GM12878 (cell line): Measurements from ENCODE around the gene ARGLU1. TPM values are rescaled to one million over a fixed set of nuclear protein-coding genes. Genes with fewer than 3 reads are reported as not detected.

Experiments
- ATAC-seq: fragments of 200-7000 bp; cut with Tn5 transposase; 3 replicates; pipeline ENCODE4 v1.9.1; 2020; ENCODE audit warnings: mild to moderate bottlenecking, moderate library complexity
- BruUV-seq: library from RNA; stranded (reverse); fragments of 400-500 nt; replicated peaks from 2 replicates; lab custom pipeline; 2021; lab: Mats Ljungman, UMichigan
- CTCF ChIA-PET: fragments of 300-600 bp; sonication (Branson Sonifier 250); formaldehyde crosslinking; extraction: SDS; loops from one replicate; lab custom pipeline; 2021; ENCODE audit warnings: inconsistent platforms; lab: Yijun Ruan, JAX
- POLR2A ChIA-PET: fragments of 350-600 bp; formaldehyde crosslinking; extraction: SDS; loops from one replicate; lab custom pipeline; 2021; ENCODE audit warnings: inconsistent platforms; lab: Charles Lee
- RAD21 ChIA-PET: fragments of 300-600 bp; sonication (Branson Sonifier 250); formaldehyde crosslinking; loops from one replicate; lab custom pipeline; 2023; ENCODE audit warnings: antibody characterized with exemption; ENCODE audit not compliant: unreplicated experiment; lab: Charles Lee
- SMC1A ChIA-PET: fragments of 300-600 bp; sonication (Branson Sonifier 250); formaldehyde crosslinking; loops from one replicate; lab custom pipeline; 2023; ENCODE audit not compliant: unreplicated experiment, uncharacterized antibody; lab: Charles Lee
- DNase-seq: peaks from one replicate; pipeline ENCODE4 v3.0.0-alpha.2; 2011; ENCODE audit warnings: low read depth, low spot score
- FAIRE-seq: peaks from 3 replicates; lab custom pipeline; 2011; peaks lifted over from hg19 to GRCh38; lab: Jason Lieb, UNC
- H2AFZ ChIP-seq: 2 replicates; pipeline ENCODE4 v1.6.0; 2011; ENCODE audit warnings: low read depth, low read length, control low read depth; ENCODE audit not compliant: control insufficient read depth
- H3K27ac ChIP-seq: 2 replicates; pipeline ENCODE4 v1.5.1; 2011; ENCODE audit warnings: control low read depth; ENCODE audit not compliant: control insufficient read depth, insufficient read depth
- H3K27me3 ChIP-seq, 2 experiments: replicated peaks in 1 of 2; 2 replicates each; pipeline versions ENCODE4 v1.6.0 to v1.6.1; 2011; ENCODE audit warnings: low read length in 1 of 2; ENCODE audit not compliant: control insufficient read depth in 2 of 2, insufficient read depth in 2 of 2
- H3K36me3 ChIP-seq, 2 experiments: 2 replicates each; pipeline ENCODE4 v1.5.1; 2011; ENCODE audit warnings: low read length in 1 of 2; ENCODE audit not compliant: control insufficient read depth in 2 of 2, insufficient read depth in 2 of 2
- H3K4me1 ChIP-seq: 2 replicates; pipeline ENCODE4 v1.6.1; 2011; ENCODE audit warnings: mild to moderate bottlenecking, low read length, moderate library complexity, mixed read lengths; ENCODE audit not compliant: control insufficient read depth, insufficient read depth
- H3K4me2 ChIP-seq: 2 replicates; pipeline ENCODE4 v1.6.0; 2011; ENCODE audit warnings: control low read depth; ENCODE audit not compliant: control insufficient read depth, insufficient read depth
- H3K4me3 ChIP-seq: fragments of 200-600 bp; sonication (generic); 2 replicates; pipeline ENCODE4 v1.5.1; 2016
- H3K79me2 ChIP-seq: 2 replicates; pipeline ENCODE4 v1.6.0; 2011; ENCODE audit warnings: low read length; ENCODE audit not compliant: control insufficient read depth, insufficient read depth
- H3K9ac ChIP-seq: 2 replicates; pipeline ENCODE4 v1.8.0; 2011; ENCODE audit warnings: low read length, control low read depth, mixed read lengths; ENCODE audit not compliant: control insufficient read depth, insufficient read depth
- H3K9me3 ChIP-seq: replicated peaks from 3 replicates; pipeline ENCODE4 v1.5.1; 2011; ENCODE audit warnings: mild to moderate bottlenecking, low read length; ENCODE audit not compliant: control insufficient read depth, insufficient read depth
- H4K20me1 ChIP-seq: 2 replicates; pipeline ENCODE4 v1.6.0; 2011; ENCODE audit not compliant: control insufficient read depth, insufficient read depth
- CBFB ChIP-seq: IDR thresholded peaks from 2 replicates; pipeline ENCODE4 v1.6.1; 2016; ENCODE audit warnings: antibody characterized with exemption, low read depth
- EZH2 ChIP-seq: IDR thresholded peaks from 2 replicates; pipeline ENCODE4 v1.6.1; 2012; ENCODE audit warnings: low read depth, mild to moderate bottlenecking, control low read depth, inconsistent platforms, low read length, borderline replicate concordance; ENCODE audit not compliant: control insufficient read depth
- MXI1 ChIP-seq: fragments of 150-350 bp; IDR thresholded peaks from 2 replicates; pipeline ENCODE4 v1.6.1; 2011; ENCODE audit warnings: low read depth, mild to moderate bottlenecking, inconsistent platforms, low read length, improper control_type of control experiment
- RFX5 ChIP-seq: IDR thresholded peaks from 2 replicates; pipeline ENCODE4 v1.6.1; 2011; ENCODE audit warnings: low read depth, low read length, improper control_type of control experiment
- TCF3 ChIP-seq: IDR thresholded peaks from 2 replicates; pipeline ENCODE4 v1.6.1; 2012; ENCODE audit warnings: low read depth, mild to moderate bottlenecking, low read length, borderline replicate concordance; ENCODE audit not compliant: insufficient read depth
- WGBS: methylation state at CpG from one replicate; pipeline ENCODE4 v1.1.6; 2016; ENCODE audit warnings: low lambda C conversion rate; ENCODE audit not compliant: insufficient replicate concordance, insufficient coverage; ENCODE audit errors: missing lambda C conversion rate; 5-methylcytosine and 5-hydroxymethylcytosine counted together
- in situ Hi-C: fragments of 300-500 bp; cut with MboI; formaldehyde crosslinking; loops from 9 replicates; pipeline ENCODE4 v1.14.3; 2018; ENCODE audit warnings: mixed read lengths
- intact Hi-C: fragments of 100-400 bp; cut with micrococcal nuclease; formaldehyde crosslinking; loops from one replicate; pipeline ENCODE4 v1.14.2; 2022; ENCODE audit not compliant: unreplicated experiment
- polyA plus RNA-seq, 11 experiments: library from polyadenylated mRNA; depleted of rRNA in 4 of 11; unstranded in 6 of 11; stranded (reverse) in 5 of 11; fragments of >200 nt; fragmentation: Nextera tagmentation in 4 of 11; fragmentation: Illumina TruSeq in 1 of 11; extraction: Ambion mirVana in 4 of 11; extraction: Trizol in 1 of 11; gene quantifications; 1 replicate in 1 of 11; 2 replicates in 10 of 11; pipeline versions ENCODE4 v1.2.1 to v1.2.3, GENCODE V29; 2011 to 2016; ENCODE audit warnings: inconsistent platforms in 2 of 11, missing spikeins in 2 of 11, low read depth in 1 of 11
- total RNA-seq, 4 experiments: library from RNA; depleted of rRNA in 3 of 4; stranded (reverse); fragments of >200 nt in 3 of 4; fragmentation: Illumina TruSeq in 1 of 4; extraction: Trizol in 1 of 4; gene quantifications; 2 replicates each; pipeline versions ENCODE4 v1.2.1 to v1.2.3, GENCODE V29; 2013 to 2021
- TF ChIP-seq, protein P1 (sequence below): fragments of 450-650 bp; formaldehyde crosslinking; IDR thresholded peaks from 2 replicates; pipeline ENCODE4 v1.4.0; 2020; ENCODE audit warnings: mild to moderate bottlenecking, moderate library complexity
- TF ChIP-seq, protein P2 (sequence below): fragments of 450-650 bp; formaldehyde crosslinking; IDR thresholded peaks from 2 replicates; pipeline ENCODE4 v1.5.0; 2022; ENCODE audit warnings: mild to moderate bottlenecking, missing genetic modification characterization
- TF ChIP-seq, protein P3 (sequence below): IDR thresholded peaks from 2 replicates; pipeline ENCODE4 v1.6.1; 2011; ENCODE audit warnings: low read depth, mild to moderate bottlenecking, low read length, moderate library complexity, borderline replicate concordance; ENCODE audit errors: extremely low read depth
- TF ChIP-seq, protein P4 (sequence below): IDR thresholded peaks from 2 replicates; pipeline ENCODE4 v1.6.1; 2011; ENCODE audit warnings: borderline replicate concordance, low read depth, mild to moderate bottlenecking, moderate library complexity, mixed read lengths, low read length; ENCODE audit not compliant: insufficient read depth; ENCODE audit errors: extremely low read length

The ARGLU1 gene
- total and polyA plus RNA-seq, 10 of the 15 experiments (the other 5 are each of a cell fraction or from before 2014, with no cell fraction given): 47.1 to 197 (median 98.3) TPM

DNA sequence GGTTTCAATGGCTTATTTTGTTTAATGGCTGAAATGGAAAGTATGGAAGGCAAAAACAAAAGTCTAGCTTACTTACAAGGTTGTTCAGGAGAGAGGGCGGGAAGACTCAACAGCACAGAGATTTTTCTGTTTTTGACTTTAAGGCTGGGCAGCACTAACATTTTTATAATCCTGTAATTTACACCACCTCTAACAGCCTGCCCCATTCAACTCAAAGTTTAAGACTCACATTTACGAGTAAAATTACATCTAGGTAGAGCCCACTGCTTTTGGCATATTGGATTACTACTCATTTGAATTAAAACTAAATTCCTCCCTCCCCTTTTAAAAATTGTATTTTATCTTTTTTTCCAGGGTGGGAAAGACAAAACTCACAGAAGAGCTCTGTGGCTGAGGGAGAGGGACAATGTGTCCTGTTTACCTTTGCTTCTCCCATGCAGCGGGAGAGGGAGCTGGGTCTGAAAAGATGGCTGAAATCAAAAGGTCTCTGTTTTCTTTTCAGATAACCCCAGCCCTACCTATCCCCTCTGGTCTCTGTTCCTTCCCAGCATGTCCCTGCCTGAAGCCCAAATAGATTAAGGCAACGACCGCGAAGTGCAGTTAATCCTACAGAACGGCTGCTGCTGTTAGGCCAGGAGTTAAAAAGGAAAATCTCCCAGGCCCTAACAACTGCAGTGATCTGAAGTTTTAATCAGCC is 39.1 kb downstream of the ARGLU1 start:
- ChIA-PET POLR2A (interaction anchor here (0.6 kb wide), 1 partner anchor 278 kb away, joined by 3 read pairs; no protein-coding TSS in a partner anchor), RAD21 (no interaction called here), SMC1A (interaction anchor here (1.7 kb wide), 1 partner anchor 40 kb away, joined by 3 read pairs; no protein-coding TSS in a partner anchor), CTCF (interaction anchor here (0.8 kb wide), 1 partner anchor 9 kb away, joined by 3 read pairs; no protein-coding TSS in a partner anchor)
- Histone ChIP-seq H2AFZ (no peak overlapping the region), H4K20me1 (no peaks in the 10 kb centered on the region), H3K27me3 (peaks cover 2 to 12% of the 10 kb centered on the region in 2 experiments; a peak in 2 of 4 replicates), H3K36me3 (no peaks in the 10 kb centered on the region), H3K4me1 (no peaks in the 10 kb centered on the region), H3K4me3 (no peak overlapping the region), H3K9ac (no peak overlapping the region), H3K4me2 (no peak overlapping the region), H3K79me2 (no peaks in the 10 kb centered on the region), H3K27ac (no peak overlapping the region), H3K9me3 (no peaks in the 10 kb centered on the region; the same call in 2 of the 3 replicates)
- FAIRE-seq: no peak
- BruUV-seq: no TSS peak
- ATAC-seq: no peak
- DNase-seq: no peak
- in situ Hi-C loops (loop anchor here (25.0 kb wide), 1 partner anchor 1542 kb away; no protein-coding TSS in a partner anchor), intact Hi-C loops (no loop called here)
- 48% methylated on average over 7 of the region's 7 CpGs for WGBS
- TF ChIP-seq, protein P1, sequence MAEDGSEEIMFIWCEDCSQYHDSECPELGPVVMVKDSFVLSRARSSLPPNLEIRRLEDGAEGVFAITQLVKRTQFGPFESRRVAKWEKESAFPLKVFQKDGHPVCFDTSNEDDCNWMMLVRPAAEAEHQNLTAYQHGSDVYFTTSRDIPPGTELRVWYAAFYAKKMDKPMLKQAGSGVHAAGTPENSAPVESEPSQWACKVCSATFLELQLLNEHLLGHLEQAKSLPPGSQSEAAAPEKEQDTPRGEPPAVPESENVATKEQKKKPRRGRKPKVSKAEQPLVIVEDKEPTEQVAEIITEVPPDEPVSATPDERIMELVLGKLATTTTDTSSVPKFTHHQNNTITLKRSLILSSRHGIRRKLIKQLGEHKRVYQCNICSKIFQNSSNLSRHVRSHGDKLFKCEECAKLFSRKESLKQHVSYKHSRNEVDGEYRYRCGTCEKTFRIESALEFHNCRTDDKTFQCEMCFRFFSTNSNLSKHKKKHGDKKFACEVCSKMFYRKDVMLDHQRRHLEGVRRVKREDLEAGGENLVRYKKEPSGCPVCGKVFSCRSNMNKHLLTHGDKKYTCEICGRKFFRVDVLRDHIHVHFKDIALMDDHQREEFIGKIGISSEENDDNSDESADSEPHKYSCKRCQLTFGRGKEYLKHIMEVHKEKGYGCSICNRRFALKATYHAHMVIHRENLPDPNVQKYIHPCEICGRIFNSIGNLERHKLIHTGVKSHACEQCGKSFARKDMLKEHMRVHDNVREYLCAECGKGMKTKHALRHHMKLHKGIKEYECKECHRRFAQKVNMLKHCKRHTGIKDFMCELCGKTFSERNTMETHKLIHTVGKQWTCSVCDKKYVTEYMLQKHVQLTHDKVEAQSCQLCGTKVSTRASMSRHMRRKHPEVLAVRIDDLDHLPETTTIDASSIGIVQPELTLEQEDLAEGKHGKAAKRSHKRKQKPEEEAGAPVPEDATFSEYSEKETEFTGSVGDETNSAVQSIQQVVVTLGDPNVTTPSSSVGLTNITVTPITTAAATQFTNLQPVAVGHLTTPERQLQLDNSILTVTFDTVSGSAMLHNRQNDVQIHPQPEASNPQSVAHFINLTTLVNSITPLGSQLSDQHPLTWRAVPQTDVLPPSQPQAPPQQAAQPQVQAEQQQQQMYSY (CRISPR knock-in tag): no peak
- TF ChIP-seq TCF3 (no peak), RFX5 (no peak), MXI1 (no peak), CBFB (no peak), EZH2 (no peak)
- TF ChIP-seq, protein P2, sequence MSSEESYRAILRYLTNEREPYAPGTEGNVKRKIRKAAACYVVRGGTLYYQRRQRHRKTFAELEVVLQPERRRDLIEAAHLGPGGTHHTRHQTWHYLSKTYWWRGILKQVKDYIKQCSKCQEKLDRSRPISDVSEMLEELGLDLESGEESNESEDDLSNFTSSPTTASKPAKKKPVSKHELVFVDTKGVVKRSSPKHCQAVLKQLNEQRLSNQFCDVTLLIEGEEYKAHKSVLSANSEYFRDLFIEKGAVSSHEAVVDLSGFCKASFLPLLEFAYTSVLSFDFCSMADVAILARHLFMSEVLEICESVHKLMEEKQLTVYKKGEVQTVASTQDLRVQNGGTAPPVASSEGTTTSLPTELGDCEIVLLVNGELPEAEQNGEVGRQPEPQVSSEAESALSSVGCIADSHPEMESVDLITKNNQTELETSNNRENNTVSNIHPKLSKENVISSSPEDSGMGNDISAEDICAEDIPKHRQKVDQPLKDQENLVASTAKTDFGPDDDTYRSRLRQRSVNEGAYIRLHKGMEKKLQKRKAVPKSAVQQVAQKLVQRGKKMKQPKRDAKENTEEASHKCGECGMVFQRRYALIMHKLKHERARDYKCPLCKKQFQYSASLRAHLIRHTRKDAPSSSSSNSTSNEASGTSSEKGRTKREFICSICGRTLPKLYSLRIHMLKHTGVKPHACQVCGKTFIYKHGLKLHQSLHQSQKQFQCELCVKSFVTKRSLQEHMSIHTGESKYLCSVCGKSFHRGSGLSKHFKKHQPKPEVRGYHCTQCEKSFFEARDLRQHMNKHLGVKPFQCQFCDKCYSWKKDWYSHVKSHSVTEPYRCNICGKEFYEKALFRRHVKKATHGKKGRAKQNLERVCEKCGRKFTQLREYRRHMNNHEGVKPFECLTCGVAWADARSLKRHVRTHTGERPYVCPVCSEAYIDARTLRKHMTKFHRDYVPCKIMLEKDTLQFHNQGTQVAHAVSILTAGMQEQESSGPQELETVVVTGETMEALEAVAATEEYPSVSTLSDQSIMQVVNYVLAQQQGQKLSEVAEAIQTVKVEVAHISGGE (CRISPR knock-in tag): no peak
- TF ChIP-seq, protein P3, sequence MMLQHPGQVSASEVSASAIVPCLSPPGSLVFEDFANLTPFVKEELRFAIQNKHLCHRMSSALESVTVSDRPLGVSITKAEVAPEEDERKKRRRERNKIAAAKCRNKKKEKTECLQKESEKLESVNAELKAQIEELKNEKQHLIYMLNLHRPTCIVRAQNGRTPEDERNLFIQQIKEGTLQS: no peak
- TF ChIP-seq, protein P4, sequence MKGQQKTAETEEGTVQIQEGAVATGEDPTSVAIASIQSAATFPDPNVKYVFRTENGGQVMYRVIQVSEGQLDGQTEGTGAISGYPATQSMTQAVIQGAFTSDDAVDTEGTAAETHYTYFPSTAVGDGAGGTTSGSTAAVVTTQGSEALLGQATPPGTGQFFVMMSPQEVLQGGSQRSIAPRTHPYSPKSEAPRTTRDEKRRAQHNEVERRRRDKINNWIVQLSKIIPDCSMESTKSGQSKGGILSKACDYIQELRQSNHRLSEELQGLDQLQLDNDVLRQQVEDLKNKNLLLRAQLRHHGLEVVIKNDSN: no peak
